ENCODE data around the gene TBC1D28. TPM values are rescaled to one million over a fixed set of nuclear protein-coding genes. Genes with fewer than 3 reads are reported as not detected.
A peak's percentile ranks its signal among the peaks of the same experiment; 100 is the strongest.
"Not testable (repeated sequence)": the region's sequence is repeated elsewhere in the genome, so short reads cannot be mapped to it uniquely, and the experiment has no call there.

Gene TBC1D28
- total RNA-seq, 1 experiment from 2014 or later: not detected

DNA sequence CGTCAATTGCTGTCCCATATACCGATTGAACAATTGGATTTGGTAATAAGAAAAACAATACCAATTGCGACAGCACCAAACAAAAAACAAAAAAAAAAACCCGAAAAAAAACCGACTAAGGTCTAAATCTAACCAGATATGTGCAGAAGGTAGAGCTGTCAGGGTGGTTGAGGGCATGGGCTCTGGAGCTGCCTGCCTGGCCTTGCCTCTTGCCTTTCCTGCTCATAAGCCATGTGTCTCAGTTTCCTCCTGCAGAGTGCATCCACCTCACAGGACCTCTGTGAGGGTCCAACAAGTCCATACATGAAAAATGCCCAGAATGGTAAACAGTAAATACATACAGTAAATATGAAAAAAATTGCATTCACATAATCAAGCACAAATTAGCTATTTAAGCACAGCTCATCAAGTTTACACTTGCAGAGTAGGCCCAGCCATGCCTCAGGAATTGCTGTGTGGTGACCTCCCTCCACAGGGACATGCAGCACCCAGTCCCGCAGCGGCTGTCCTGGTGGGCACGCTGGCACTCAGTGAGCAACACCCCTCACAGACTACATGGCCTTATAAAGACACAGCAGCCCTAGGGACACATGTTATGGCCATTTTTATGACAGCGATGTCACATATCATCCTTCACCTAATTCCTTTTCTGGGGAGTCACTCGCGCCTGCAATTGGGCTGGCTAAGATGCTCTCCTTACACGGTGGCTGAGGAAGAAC, 17.9 kb downstream of the TBC1D28 start:
- Histone ChIP-seq H3K4me3 (no peak overlapping the region), H3K9me3 (no peaks in the 10 kb centered on the region), H3K27me3 (no peaks in the 10 kb centered on the region), H3K36me3 (no peaks in the 10 kb centered on the region)
- DNase-seq: no peak

DNA sequence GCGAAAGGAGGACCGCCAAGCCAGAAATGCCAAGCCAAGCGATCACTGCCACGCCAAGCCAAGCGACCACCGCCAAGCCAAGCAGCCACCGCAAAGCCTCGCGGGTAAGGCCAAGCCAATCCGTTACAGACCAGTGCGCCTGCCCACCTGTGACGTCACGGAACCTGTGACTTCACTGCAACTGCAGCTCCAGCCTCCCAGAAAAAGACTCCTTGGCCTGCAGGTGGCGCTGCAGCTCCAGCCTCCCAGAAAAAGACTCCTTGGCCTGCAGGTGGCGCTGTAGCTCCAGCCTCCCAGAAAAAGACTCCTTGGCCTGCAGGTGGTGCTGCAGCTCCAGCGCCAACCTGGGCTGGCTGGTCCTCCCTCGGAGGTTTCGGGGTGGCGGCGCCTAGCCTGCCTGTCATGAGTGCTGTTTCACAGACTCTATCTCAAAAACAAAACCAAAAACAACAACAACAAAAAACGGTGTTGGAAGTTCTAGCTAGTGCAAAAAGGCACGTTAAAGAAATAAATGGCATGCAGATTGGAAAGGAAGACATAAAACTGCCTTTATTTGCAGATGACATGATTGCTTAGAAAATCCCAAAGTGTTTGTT, 18.6 kb downstream of the TBC1D28 start:
- not testable (repeated sequence) for H3K36me3 ChIP-seq, H3K4me3 ChIP-seq, H3K27me3 ChIP-seq, H3K9me3 ChIP-seq
- DNase-seq: peak; percentile 64

DNA sequence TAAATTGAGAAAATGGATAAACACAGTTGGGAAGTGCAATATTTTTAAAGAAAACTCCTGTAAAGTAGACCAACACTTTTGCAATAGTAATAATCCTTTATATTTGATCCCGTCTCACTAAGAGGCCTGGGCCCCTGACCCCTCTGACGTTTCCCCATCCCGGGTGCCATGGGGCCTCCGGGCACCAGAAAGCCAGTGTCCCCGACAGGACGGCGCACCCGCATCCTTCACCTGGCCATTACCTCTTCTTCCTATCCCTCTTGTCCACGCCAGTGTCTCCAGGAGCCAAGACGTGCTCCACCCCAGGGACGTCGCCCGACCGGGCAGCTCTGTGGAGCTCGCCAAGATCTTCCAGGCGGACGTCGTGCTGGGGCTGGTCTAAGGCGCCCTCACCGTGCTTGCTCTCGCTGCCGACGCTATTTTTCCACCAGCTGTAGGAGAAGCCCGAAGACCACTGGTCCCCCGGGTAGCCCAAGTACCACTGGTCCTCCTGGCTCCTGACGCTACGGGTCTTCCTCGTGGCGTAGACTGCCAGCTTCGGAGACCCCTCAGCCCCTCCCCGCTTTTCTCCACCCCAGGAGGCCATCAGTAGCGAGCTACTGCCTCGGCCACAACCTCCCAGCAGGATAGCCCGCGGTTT, 19.2 kb downstream of the TBC1D28 start:
- DNase-seq, H3K36me3 ChIP-seq, H3K4me3 ChIP-seq, H3K9me3 ChIP-seq, H3K27me3 ChIP-seq: not testable (repeated sequence)

DNA sequence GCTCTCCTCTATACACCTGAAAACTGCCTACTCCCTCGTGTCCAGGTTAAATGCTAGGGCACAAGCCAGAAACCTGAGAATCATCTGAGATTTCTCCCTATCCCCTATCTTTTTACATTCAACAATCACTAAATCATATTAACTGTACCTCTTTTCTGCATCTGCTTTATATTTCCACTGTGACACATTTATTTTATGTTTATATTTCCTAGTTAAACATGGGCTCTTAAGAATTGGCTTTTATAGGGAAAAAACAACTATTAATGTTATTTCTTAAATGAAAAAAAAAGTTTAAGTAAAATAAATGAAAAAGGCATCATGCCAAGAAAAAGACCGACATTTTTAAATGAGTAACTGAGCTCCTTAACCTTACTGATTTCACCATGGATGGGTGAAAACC, 26.6 kb downstream of the TBC1D28 start:
- DNase-seq: not testable (repeated sequence)

DNA sequence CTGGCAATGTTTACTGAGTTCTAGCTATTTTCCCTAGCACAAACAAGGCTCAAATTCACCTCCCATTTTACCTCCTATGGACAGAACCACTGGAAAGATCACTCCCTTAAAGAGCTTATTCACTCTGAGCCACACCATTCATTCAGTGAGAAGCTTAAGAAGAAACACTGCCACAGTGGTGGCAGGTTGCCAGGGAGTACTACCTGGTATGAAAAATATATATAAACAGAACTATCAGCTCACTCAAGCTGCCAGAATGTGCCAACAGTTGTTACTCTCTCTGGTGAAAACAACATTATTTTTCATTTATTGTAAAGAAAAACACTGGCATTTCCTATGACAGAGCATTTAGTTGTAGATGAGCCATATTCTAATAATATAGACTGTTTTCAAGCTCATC, 31.2 kb downstream of the TBC1D28 start:
- not testable (repeated sequence) for H3K36me3 ChIP-seq, DNase-seq, H3K9me3 ChIP-seq, H3K4me3 ChIP-seq, H3K27me3 ChIP-seq

More for the DNA sequence above, 26.6 kb downstream of the TBC1D28 start:
- not testable (repeated sequence) for H3K27me3 ChIP-seq, H3K9me3 ChIP-seq, H3K36me3 ChIP-seq, H3K4me3 ChIP-seq

DNA sequence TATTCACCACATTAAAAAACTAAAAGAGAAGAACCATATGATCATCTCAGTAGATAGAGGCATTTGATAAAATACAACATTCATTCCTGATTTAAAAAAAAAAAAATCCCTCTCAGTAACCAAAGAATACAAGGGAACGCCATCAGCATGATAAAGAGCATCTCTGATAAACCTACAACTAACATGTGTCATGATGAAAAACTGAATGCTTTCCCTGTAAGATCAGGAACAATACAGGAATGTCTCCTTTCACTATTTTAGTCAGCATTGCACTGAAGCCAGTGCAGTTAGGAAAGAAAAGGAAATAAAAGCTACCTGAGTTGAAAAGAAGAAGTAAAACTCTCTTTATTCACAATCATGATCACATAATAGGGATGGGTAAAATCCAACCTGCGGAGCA, 51.1 kb downstream of the TBC1D28 start:
- not testable (repeated sequence) for H3K9me3 ChIP-seq, H3K27me3 ChIP-seq, DNase-seq, H3K4me3 ChIP-seq, H3K36me3 ChIP-seq

Other genes starting within 250 kb of the TBC1D28 start
- not detected in 2 replicates for gene LGALS9C, start 167.6 kb downstream of the TBC1D28 start, total RNA-seq (2014; rRNA removed; shearing (Covaris generic); ENCODE audit: low replicate concordance)
- 4.5 TPM in 1 of 2 replicates, not detected in the other for gene FOXO3B, start 37.9 kb upstream of the TBC1D28 start, total RNA-seq (2014; rRNA removed; shearing (Covaris generic); ENCODE audit: low replicate concordance)
- gene FBXW10, start 99.7 kb upstream of the TBC1D28 start, total RNA-seq (2014; rRNA removed; shearing (Covaris generic); ENCODE audit: low replicate concordance): not detected in 2 replicates
- gene TVP23B, start 136.8 kb upstream of the TBC1D28 start, total RNA-seq (2014; rRNA removed; shearing (Covaris generic); ENCODE audit: low replicate concordance): 40.0 and 47.0 TPM in 2 replicates
- gene PRPSAP2, start 213.7 kb upstream of the TBC1D28 start, total RNA-seq (2014; rRNA removed; shearing (Covaris generic); ENCODE audit: low replicate concordance): 19.0 and 24.0 TPM in 2 replicates

All from MG63 (cell line).